C1 segment of cervical spinal cord (tissue), 14 donors: Measurements from ENCODE around the gene RNU6-1.
A peak's percentile ranks its signal among the peaks of the same experiment; 100 is the strongest.

Experiments
- DNase-seq, 14 donors: peaks; one replicate each; lab custom pipeline; 2025; lab: John Stamatoyannopoulos, UW

The RNU6-1 gene

GRCh38 chr15:67859331-67859946 lies 19.6 kb upstream of the RNU6-1 start:
- no peak for DNase-seq

DNA sequence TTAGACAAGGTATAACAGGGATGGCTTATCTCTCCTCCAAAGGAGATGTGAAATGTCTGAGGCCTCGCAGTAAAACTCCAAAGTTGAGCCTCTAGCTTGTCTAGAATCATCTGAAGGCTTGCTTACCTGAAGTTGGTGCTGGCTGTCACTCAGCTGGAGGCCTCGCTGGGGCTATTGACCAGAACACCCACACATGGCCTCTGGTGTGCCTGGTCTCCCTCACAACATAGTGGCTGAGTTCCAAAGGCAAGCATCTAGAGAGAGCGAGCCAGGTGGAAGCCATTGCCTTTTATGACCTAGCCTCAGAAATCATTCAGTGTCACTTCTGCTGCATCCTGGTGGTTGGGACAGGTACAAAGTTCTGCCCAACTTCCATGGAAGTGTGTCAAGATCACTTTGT lies 17.4 kb upstream of the RNU6-1 start:
- no peak for DNase-seq

DNA sequence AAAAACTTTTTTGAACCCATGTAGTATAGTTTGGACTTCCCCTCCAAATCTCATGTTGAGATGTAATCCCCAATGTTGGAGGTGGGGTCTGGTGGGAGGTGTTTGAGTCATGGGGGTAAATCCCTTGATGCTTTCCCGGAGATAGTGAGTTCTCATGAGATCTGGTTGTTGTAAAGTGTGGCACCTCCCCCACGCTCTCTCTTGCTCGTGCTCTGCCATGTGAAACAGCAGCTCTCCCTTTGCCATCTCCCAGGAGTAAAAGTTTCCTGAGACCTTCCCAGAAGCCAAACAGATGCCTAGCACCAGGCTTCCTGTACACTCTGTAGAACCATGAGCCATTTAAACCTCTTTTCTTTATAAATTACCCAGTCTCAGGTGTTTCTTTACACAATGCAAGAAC lies 16.0 kb upstream of the RNU6-1 start:
- DNase-seq, result no peak

- DNase-seq, result no peak
Measured at GRCh38 chr15:67854358-67854757, 14.5 kb upstream of the RNU6-1 start.

DNA sequence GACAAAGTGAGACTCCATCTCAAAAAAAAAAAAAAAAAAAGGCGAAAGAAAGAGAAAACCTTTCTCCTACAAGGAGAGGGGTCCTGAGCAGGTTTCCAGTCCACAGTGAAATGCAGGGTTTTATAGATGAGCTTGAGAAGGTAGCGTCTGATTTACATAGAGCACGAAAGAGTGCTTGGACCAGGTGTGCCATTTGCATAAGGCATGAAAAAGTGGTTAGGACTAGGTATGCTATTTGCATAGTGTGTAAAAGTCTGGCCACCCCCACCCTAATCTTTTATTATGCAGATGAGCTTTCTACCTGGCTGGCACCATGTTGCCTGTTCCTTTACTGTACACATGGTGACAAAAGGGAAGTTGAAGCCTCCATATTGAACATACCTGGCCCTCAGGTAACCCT lies 13.6 kb upstream of the RNU6-1 start:
- DNase-seq, result no peak

DNA sequence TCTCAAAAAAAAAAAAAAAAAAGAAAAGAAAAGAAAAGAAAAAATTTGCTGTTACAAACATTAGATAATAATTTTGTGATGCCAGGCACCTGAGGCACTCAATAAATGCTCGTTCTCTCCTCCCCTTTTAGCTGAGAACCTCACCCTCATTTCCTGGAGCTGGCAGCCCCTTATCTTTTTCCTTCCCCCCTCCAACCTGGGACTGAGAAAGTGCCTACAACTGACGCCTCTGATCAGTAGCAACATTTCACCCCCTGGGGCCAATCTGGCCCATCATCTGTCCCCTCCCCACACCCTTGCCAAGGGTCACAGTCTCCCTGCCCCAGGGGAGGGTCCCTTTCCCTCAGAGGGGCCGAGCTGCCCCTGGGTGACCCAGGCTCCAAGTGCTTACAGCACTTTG lies 12.6 kb upstream of the RNU6-1 start:
- DNase-seq, result no peak

DNA sequence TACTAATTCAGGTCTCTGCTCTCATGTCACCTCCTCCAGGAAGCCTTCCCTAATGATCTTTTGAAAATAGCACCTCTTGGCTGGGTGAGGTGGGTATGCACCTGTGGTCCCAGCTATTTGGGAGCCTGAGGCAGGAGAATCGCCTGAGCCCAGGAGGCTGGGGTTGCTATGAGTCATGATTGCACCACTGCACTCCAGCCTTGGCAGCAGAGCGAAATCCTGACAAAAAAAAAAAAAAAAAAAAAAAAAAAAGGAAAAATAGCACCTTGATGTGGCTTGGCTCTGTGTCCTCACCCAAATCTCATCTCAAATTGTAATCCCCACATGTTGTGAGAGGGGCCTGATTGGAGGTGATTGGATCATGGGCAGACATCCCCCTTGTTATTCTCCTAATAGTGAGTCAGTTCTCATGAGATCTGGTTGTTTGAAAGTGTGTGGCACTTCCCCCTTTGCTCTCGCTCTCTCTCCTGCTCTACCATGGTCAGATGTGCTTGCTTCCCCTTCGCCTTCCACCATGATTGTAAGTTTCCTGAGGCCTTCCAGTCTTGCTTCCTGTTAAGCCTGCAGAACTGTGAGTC lies 11.2 kb upstream of the RNU6-1 start:
- no peak for DNase-seq

DNA sequence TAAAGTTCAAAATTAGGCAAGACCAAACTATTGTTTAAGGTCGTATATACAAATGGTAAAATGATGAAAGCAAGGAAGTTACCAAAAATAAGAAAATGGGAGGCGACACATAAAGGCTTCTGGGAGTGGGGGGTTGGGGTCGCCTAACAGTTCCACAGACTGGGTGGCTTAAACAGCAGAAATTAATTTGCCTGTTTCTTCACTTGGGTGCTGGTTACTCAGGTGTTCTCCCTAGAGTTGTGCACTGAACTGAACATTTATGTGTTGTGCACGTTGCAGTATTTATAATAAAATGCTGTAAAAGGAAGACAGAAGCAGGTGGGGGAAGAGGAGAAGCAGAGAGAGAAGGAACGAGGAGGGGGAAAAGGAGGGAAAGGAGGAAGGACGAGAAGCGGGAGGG lies 10.5 kb upstream of the RNU6-1 start:
- no peak for DNase-seq

DNA sequence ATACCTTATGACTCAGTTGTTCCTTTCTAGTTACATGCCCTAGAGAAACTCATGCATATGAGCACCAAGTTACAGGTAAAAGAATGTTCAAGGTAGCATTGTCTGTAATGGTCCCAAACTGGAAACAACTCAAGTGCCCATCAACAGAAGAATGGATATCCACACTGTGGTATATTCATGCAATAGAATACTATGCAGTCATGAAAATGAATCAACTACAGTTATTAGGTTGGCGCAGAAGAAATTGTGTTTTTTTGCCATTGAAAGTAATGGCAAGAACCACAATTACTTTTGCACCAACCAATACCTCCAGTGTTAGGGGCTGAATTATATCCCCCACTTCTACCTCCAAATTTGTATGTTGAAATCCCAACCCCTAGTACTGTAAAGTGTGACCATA lies 9.7 kb upstream of the RNU6-1 start:
- no peak for DNase-seq

DNA sequence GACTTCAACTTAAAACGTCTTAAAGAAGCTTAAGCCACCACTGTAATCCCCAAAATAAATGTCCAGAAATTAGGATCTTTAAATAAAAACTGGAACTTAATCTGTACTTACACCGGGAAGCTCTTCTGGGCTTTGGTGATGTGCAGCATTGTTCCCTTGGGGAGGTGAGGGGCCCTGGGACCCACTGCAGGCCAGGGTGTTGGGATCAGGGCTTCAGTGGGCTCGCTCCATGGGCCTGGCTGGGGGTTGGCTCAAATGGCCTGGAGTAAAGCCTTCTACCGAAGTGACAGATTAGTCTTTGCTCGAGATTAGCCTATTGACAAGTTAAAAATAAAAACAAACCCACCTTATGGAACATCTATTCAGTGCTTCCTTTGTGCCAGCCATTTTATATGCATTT lies 6.1 kb upstream of the RNU6-1 start:
- DNase-seq, result no peak

DNA sequence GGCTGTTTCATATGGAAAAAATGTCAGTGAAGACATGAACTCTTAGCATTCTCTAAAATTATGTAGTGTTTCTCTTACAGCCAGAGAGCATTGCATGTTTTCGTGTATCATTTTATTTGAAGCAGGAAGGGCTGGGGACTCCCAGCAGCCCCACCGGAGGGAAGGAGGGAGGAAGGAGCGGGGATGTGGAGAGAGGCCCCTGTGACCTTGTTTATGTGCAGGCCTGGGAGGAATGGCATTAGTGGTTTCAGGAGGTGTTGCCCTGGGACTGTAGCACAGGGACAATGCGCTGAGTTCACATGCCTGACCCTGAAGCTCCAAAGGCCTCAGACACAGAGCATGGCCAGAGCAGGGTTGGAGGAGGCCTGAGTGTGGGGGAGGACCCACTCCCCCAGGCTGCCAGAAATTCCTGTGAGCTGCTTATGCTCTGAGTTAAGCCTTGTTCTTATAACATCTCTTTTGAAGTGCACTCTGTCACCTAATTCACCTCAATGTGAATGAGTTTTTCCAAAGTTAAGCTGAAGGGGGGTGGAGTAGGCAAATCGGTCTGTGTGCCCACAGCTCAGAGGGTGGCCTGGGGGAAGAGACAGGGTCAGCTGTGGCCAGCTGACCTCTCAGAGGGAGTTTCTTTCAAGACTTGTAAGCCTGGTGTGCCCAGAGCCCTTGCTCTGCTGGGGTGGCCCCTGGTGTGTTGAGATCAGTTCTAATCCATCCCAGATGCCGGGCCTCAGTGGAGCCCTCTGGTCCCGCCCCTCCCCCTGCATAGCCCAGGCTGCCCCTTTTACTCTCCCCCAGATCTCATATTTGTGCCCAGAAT lies 3.9 kb upstream of the RNU6-1 start:
- no peak for DNase-seq

- no peak for DNase-seq
Measured at GRCh38 chr15:67843092-67843501, 3.3 kb upstream of the RNU6-1 start.

DNA sequence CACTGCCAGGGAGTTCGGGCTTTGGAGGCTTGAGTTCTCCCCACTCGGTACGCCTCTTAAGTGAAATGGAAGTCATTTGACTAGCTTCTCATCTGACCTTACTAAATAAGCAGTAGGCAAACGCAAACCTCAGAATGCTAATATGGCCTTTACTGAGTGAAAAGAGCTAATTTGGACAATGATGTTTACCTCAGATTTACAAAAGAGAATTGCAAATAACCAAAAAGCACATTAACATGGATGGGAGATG lies 1.6 kb upstream of the RNU6-1 start:
- peak in 1 of 14 donors; percentile 41 for DNase-seq

GRCh38 chr15:67840749-67841512 lies 1.1 kb upstream of the RNU6-1 start:
- peak in 6 of 14 donors; percentile 15 to 52 (median 30) for DNase-seq

GRCh38 chr15:67839499-67839928 lies 331 bp downstream of the RNU6-1 start:
- DNase-seq, result peak in 7 of 14 donors; percentile 11 to 82 (median 34)

DNA sequence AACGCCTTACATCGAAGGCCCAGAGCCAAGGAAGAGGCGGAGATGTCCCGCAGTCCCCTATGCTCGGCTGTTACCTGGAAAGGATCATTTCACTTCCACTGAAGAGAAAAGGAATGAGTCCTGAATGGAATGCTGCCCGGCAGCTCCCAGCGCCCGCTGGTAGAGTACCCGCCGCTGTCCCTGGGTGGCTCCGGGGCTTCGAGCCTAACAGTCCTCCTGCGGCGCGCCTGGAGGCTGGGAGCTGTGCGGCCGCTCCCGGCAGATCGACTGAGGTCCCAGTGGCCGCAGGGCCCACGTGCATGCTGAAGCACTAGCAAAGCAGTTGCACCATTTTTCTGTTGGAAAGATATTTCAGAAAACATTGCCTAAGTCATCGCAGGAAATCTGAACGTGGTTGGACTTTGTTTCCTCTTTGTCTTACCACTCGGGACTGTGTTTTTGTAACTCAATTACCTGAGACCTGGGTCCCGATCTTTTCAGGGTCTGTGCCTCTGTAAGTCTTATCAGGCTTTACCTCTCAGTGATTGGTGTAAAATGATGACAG lies 984 bp downstream of the RNU6-1 start:
- DNase-seq, result peak in 9 of 14 donors; percentile 26 to 67 (median 37)

GRCh38 chr15:67836955-67837354 lies 2.9 kb downstream of the RNU6-1 start:
- DNase-seq, result no peak

DNA sequence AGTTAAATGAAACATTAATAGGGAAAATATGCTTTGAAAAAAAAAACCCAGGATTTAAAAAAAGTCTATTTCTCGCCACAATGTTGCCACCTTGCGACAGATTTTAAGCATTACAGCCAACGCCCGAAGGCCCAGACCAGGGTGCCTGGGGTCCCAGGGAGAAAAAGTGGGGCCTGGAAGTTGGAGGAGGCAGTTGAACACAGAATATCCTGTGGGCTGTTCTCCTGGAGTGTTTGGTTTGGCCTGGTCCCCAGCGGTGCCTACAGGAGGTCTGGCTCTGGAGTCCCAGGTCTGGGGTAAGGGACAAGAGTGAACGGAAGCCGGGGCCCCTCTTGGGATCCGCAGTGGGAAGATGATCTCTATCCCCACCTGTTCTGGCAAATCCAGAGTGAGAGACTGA lies 3.4 kb downstream of the RNU6-1 start:
- DNase-seq, result peak in 2 of 14 donors; percentile 11 to 46

GRCh38 chr15:67836134-67836455 lies 3.8 kb downstream of the RNU6-1 start:
- DNase-seq, result no peak

- DNase-seq, result no peak
Measured at GRCh38 chr15:67835297-67836133, 4.3 kb downstream of the RNU6-1 start.

GRCh38 chr15:67834581-67835296 lies 5.1 kb downstream of the RNU6-1 start:
- no peak for DNase-seq
